NCI-H2029 treated with DMSO at 0.1 percent for 48 hours (cell line): ENCODE measurements around the gene BACH1.
A peak's percentile ranks its signal among the peaks of the same experiment; 100 is the strongest.

Experiments used
- DNase-seq: peaks from one replicate; lab custom pipeline; 2025; lab: John Stamatoyannopoulos, UW

Gene BACH1

DNA sequence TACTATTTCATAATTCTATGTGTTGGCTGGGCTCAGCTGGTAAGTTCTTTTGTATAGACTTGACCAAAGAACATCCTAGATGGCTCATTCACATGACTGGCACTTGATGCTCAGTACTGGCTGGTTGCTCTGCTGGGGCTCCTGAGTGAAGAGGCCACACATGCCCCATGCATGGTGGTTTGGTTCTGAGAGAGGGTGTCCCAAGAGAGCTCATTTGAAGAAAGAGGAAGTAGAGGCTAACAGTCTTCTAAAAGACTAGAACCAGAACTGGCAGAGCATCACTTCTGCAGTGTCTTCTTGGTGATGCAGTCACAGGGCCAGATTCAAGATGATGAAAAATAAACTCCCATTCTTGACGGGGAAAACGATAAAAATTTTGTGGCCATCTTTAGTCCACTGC, 5.2 kb upstream of the BACH1 start:
- DNase-seq = no peak

DNA sequence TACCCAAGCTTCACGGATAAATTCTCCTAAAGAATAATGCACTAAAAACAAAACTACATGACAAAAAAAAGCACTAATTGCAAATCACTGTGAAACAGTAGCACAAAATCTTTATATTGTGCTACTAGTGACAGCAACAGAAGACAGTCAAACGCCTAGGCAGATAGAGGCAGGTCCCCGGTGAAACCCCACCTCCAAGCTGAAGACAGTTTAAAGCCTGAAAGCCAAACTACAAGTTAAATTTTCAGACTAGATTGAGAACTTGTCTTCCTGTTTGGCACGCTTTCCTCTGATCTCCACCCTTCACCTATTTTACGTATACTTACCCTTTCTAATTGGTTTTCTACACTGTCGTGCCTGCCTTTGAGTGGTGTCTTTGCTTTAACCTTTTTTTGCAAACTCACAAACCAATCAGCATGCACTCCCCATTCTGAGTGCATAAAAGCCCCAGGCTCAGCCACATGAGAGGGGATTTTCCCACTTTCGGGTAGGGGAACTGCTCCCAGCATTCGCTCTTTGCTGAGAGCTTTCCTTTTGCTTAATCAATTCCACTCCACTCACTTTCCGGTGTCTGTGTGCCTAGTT, 3.6 kb upstream of the BACH1 start:
- no peak for DNase-seq

DNA sequence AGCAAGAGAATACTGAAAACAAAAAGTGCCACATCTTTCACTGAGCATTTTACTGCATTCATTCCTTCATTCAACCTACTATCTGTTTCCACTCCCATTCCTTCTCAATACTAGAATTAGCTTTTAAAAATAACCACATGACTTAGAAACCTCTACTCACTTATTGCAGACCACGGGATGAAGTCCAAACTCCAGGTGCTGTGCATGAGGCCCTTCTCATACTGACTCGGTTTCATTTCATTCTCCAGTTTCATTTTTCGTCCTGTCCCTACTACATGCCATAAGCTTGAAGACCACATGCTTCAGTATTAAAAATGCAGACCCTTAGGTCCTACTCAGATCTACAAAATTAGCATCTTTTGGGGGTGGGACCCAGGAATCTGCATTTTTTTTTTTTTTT, 2.3 kb upstream of the BACH1 start:
- DNase-seq = no peak

DNA sequence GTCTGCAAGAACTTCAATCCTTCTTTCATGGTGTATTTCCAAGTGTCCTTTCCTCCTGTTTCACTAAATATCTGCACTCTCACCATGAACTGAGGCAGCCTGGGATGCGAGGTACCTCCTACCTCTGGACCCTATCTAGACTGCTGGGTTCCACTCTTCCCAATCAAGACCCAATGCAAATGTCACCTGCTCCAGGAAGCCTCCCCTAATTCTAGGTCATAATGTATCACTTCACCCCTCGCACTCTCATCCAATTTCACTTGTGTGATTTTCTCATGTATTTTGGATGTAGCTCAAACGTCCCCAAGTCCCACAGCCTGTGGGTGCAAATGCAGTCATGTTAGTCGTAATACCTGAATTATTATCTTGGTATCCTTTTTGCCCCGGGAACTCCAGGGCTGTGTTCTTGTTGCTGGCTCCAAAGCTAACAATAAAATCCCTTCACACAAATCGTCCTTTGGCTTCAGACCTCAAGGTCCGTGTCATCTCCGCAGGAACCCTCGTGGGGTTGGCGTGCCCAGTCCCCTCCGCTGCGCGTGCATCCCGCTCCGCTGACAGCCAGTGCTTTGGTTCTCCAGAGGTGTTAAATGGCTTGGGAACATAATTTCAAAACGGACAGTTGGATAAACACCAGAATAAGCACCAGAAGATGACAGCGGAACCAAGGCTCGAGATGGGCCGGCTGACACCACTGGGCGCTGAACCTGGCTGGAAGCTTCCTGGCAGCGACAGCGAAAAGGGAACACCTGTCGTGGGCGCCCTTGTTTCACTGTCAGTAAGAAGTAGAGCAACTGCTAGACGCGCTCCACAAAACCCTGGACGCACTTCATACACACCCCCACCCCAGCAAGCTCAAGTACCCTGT, 1.0 kb upstream of the BACH1 start:
- DNase-seq = no peak

DNA sequence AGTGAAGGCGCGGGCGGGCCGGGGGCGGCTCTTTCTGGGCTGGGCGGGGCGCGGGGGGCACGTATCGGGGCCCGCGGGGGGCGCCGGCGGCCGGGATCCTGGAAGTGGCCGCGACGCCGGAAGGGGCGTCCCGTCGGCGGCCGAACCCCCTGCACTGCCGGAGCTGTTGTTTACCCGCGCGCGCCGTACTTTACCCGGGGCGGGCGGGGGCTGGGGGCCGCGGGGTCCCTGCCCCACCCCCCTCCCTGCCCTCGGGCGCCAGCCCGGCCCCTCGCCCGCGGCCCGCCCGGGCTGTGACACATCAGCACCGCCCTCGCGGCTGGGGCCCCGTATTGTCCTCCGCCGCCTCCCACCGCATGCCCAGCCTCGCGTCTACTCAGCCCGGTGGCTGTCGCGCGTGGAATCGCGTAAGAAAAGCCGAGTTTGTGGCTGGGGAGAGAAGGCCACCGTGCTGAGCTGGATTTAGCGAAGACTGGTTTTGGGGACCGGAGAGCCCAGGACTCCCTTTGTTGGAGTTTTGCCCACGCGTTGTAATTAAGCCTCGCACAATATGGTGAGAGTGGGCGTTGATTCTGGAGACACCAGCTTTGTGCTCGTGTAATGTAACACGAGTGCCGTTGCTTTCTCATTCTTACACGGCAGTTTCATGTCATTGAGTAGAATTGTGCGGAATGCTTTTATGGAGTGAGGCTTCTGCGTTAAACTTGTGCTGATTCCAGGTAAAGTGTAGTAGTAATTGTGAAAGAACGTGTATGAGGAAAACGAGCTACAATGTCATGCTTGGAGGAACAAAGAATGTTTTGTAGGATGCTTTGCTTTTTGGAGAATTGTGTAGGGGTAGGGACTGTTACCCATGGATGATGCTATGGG, 559 bp downstream of the BACH1 start:
- DNase-seq = no peak

DNA sequence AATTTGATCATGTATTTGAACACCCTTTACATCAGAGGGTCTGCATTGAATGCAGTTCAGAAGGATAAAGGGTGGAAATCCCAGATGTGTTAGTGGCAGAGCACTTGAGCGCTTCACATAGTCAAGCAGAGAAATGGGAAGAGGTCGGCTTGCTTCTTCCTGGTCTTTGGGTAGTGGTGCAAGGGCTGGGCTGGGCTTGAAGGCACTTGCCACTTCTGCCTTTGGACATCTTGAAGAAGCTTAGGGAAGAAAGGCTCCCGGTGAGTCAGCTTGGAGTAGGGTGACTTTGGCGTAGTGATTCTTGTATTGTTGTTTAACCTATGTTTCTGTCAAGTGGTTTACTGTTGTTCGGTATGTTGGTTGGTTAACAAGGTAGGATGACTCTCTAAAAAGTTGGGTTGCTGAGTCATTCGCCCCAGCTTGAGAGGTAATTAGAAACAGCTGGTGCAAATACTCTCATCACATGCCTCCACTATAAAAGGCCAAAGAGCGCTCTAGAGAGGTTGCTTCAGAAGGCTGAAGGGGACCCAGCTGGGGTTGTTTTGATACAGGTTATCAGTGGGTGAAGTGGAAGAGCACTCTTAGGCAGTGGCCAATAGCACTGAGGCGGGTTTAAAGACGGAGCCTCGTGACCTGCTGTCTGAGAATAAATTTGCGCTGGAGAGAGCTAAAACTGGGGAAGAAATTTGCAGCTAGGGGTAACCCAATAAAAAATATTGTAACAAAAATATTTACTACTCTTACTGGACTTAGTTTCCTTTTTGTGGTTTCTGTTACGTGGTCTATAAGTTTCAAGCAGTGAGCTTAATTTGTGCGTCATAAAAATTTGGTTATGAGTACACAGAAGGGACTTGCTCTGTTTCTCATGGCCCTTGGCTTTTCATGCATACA, 1.4 kb downstream of the BACH1 start:
- peak; percentile 95 for DNase-seq

DNA sequence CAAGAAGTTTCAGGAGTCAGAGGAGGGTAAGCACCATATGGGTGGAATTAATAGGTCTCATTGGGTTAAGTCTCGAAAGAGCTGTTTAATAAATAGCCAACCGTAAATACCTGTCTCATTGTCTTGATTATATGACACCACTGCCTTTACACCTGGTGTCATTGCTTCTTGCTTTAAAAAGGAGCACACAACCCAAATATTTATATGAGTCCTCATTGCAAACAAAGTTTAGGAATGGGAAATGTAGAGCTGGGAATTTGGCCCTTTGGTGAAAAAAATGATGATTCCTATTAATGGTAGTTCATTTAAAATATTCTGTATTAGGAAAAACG, 2.1 kb downstream of the BACH1 start:
- DNase-seq = no peak

DNA sequence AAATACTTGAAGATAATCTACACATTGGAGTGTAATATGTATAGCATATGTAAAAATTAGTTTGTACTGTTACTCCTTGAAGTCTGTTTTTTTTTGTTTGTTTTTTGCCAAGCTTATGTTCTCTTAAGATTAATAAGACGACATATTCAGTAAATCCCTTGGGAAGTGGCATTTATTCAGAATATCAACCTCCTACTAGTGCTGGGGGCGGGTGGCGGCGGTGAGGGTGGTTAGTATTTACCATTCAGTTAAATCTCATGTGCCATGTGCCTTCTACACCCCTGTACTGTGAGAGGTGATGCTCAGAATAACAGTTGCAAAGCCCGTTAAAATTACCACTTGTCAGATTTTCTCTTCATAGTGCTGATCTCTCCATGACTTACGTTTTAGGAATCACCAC, 3.0 kb downstream of the BACH1 start:
- no peak for DNase-seq

DNA sequence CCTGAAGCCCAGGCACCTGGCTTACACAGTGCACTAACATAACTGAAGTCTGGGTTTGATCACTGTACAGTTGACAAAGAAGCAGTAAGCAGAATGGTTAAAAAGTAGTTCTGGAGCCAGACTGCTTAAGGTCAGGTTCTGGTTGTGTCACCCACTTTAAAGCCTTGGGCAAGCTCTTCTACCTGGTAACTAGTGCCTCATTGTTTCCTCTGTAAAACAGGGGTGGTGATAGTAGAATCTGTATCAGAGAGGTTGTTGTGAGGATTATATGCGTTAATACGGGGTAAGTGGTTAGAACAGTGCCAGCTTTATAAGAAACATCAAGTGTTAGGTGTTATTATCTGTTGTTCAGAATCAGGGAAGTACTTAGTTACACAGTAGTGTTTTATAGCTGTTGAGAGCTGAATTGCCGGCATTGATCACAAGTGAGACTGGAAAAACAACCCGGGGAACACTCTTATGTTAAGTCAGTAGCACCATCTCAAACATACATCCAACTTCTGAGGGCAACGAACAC, 3.7 kb downstream of the BACH1 start:
- no peak for DNase-seq

- no peak for DNase-seq
Observed at GRCh38 chr21:29303288-29303687, 4.6 kb downstream of the BACH1 start.

GRCh38 chr21:29304597-29304996, 5.9 kb downstream of the BACH1 start:
- no peak for DNase-seq

DNA sequence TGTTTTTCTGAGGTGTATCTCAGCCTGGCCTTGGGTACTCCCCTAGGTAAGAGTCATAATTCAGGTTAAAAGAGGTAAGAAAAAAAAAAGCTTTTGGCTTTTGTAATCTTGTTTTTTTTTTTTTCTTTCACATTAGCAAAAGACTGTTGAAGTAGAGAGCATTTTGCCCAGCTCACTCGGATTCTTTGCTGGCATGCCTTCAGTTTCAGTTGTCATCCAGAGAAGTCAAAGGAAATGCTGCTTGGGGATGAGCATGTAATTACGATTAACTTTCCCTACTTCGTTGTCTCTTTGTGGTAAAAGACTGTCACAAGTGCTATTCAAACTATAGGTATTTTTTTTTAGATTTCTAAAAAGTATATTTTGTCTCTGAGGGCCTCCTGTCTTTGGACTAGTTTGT, 6.3 kb downstream of the BACH1 start:
- DNase-seq = no peak

- DNase-seq = no peak
Observed at GRCh38 chr21:29305561-29305960, 6.8 kb downstream of the BACH1 start.

- DNase-seq = no peak
Observed at GRCh38 chr21:29306920-29307319, 8.2 kb downstream of the BACH1 start.

DNA sequence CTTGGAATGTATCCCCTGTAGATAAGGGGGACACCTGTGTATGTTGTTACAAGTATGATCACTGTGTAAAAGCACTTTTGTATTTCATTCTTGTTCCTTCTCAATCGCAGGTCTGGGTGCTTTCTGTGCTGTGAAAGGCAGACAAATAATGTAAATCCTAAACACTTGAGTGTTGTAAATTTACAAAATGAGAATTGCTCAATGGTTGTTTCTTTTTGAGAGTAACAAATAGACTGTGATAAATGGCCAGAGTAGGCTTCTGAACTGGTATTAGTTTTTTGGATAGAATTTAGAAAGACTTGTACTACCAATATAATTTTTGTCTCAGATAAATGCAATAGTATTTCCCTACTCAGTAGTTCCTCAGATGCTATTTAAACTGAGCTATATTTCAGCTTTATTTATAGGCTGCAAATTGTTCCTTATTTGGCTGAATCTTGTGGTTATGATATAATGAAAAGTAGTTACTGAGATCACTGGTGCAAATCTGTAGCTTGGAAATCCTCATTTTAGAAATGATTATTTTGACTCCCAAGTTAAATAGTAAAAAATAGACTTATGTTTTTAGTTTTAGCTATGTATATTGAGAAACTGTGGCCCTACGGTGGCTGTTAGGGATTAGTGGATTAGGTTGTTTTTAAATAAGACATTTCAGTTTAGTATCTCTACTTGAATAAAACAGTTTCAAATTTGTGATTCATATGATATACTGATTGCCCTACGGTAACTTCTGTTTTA, 9.2 kb downstream of the BACH1 start:
- DNase-seq = no peak

- no peak for DNase-seq
Observed at GRCh38 chr21:29308456-29308783, 9.7 kb downstream of the BACH1 start.

DNA sequence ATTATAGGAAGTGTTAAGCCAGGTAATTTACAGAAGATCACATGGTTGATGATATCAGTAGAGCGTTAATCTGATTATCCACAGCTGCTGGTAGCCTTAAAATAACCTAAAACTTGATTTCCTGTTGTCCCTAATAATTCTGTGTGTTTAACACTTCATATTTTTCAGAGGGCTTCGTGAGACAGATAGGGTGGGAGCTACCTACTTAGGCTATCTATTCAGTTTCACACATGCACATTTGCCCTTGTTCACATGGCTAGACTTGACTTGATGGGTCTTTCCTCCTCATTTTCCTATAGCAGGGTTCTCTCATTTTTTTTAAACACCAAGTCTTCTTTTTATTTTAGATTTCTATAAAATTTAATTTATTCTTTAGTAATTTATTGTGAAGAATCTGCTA, 11.0 kb downstream of the BACH1 start:
- DNase-seq = no peak

DNA sequence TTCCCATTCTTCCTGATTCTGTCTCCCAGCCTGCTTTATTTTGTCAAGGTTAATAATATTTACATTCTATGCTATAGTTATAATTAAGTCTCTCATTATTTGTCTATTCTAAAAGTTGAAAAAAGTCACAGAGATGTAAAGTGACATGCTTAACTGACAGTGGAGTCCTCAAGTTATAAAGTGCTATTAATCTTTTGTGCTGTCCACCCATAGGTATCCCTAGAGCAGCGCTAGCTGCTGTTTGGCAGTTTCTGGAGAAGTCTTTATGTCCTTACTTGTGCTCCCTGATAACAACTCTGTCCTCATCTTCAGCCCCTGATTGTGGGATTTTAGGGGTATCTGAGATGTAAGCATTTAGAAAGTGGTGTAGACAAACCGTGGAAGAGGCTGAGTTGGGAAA, 13.1 kb downstream of the BACH1 start:
- DNase-seq = no peak

GRCh38 chr21:29312981-29313380, 14.3 kb downstream of the BACH1 start:
- DNase-seq = no peak

- DNase-seq = no peak
Observed at GRCh38 chr21:29313662-29314408, 15.1 kb downstream of the BACH1 start.
